ENCODE results near the gene MPPED2. TPM values are rescaled to one million over a fixed set of nuclear protein-coding genes. Genes with fewer than 3 reads are reported as not detected.

MPPED2 gene
- total and polyA plus RNA-seq, 4 experiments from 2014 or later, result not detected

DNA sequence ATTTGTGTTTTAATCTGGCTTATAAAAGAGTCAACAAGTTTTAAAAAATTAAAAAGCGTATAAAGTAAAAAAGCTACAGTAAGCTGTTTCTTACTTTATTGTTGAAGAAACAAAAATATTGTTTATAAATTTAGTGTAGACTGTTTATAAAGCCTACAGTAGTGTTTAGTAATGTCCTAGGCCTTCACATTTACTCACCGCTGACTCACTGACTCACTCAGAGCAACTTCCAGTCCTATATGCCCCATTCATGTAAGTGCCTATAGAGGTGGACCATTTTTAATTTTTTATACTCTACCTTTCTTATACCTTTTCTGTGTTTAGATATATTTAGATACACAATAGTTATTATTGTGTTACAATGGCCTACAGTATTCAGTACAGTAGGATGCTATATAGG is 12.2 kb downstream of the MPPED2 start:
- Mint-ChIP-seq H3K27me3 (no peaks in the 10 kb centered on the region), H3K4me1 (no peaks in the 10 kb centered on the region), H3K4me3 (no peak overlapping the region), H3K27ac (no peak overlapping the region), H3K36me3 (no peaks in the 10 kb centered on the region), H3K9me3 (peaks cover 0 to 2% (median 0%) of the 10 kb centered on the region in 8 donors)
- Histone ChIP-seq H3K36me3 (ENCODE audit: insufficient read depth, low read length) (no peaks in the 10 kb centered on the region), H3K9me3 (ENCODE audit: control insufficient read depth in 1 of 2, low read length in 2 of 2) (no peaks in the 10 kb centered on the region), H3K27me3 (ENCODE audit: insufficient read depth, low read length) (no peaks in the 10 kb centered on the region), H3K27ac (ENCODE audit: low read depth, low read length) (no peak overlapping the region), H3K4me3 (ENCODE audit: low read length in 2 of 2) (no peak overlapping the region), H3K4me1 (ENCODE audit: insufficient read depth, low read length) (no peaks in the 10 kb centered on the region)
- ChIA-PET POLR2A (ENCODE audit: partially characterized antibody) (no interaction called here), CTCF (ENCODE audit: partially characterized antibody) (no interaction called here)
- DNase-seq, result no peak
- intact Hi-C loops (cut with micrococcal nuclease), result no loop called here

DNA sequence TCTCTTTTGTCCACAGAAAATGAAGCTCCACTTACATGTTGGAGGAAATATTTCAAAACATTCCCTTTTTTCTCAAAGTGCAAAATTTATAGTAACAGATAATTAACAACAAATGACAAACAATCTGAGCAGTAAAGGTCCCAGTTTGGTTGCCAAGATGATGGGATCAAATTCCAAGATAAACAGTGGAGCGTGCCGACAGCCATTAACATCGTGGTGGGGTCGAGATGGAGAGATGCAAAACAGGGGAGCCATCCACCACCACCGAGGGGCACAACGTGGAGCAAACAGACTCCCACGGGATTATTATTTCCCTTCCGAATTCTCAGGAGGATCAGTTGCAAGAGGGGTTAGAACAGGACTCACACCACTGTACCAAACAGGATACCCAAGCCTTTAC is 17.2 kb downstream of the MPPED2 start:
- Histone ChIP-seq H3K9me3 (ENCODE audit: control insufficient read depth in 1 of 2, low read length in 2 of 2) (no peaks in the 10 kb centered on the region), H3K27ac (ENCODE audit: low read depth, low read length) (no peak overlapping the region), H3K36me3 (ENCODE audit: insufficient read depth, low read length) (no peaks in the 10 kb centered on the region), H3K4me3 (ENCODE audit: low read length in 2 of 2) (no peak overlapping the region), H3K27me3 (ENCODE audit: insufficient read depth, low read length) (no peaks in the 10 kb centered on the region), H3K4me1 (ENCODE audit: insufficient read depth, low read length) (no peaks in the 10 kb centered on the region)
- H3K4me1 Mint-ChIP-seq, result no peaks in the 10 kb centered on the region
- no peaks in the 10 kb centered on the region for H3K36me3 Mint-ChIP-seq
- intact Hi-C loops (cut with micrococcal nuclease), result no loop called here
- ChIA-PET POLR2A (ENCODE audit: partially characterized antibody) (no interaction called here), CTCF (ENCODE audit: partially characterized antibody) (no interaction called here)
- H3K27me3 Mint-ChIP-seq, result no peaks in the 10 kb centered on the region
- H3K27ac Mint-ChIP-seq, result no peak overlapping the region
- peaks cover 0 to 2% (median 0%) of the 10 kb centered on the region in 8 donors for H3K9me3 Mint-ChIP-seq
- no peak overlapping the region for H3K4me3 Mint-ChIP-seq
- DNase-seq, result no peak

DNA sequence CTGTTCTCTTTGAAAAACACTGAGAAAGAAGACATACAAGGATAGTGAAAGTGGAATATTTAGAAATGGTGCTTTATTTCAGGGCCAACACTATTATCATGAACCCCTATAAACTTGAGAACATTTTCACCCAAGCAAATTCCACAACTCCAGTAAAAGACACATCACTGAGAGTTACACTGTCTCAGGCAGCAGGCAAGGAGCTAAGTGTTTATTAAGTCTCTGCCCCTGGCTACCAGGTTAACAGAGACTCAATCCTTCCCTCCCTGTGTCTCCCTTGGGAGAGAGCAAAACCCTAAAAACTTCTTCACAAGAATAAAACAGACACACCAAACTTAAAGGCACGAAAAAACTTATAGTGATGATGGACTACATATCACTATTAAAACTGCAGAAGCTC is 18.5 kb downstream of the MPPED2 start:
- Mint-ChIP-seq H3K36me3 (no peaks in the 10 kb centered on the region), H3K27ac (no peak overlapping the region), H3K4me3 (no peak overlapping the region), H3K9me3 (peaks cover 0 to 2% (median 0%) of the 10 kb centered on the region in 8 donors), H3K4me1 (no peaks in the 10 kb centered on the region), H3K27me3 (no peaks in the 10 kb centered on the region)
- no peak for DNase-seq
- intact Hi-C loops (cut with micrococcal nuclease), result no loop called here
- Histone ChIP-seq H3K36me3 (ENCODE audit: insufficient read depth, low read length) (no peaks in the 10 kb centered on the region), H3K9me3 (ENCODE audit: control insufficient read depth in 1 of 2, low read length in 2 of 2) (no peaks in the 10 kb centered on the region), H3K4me1 (ENCODE audit: insufficient read depth, low read length) (no peaks in the 10 kb centered on the region), H3K27me3 (ENCODE audit: insufficient read depth, low read length) (no peaks in the 10 kb centered on the region), H3K4me3 (ENCODE audit: low read length in 2 of 2) (no peak overlapping the region), H3K27ac (ENCODE audit: low read depth, low read length) (no peak overlapping the region)
- ChIA-PET CTCF (ENCODE audit: partially characterized antibody) (no interaction called here), POLR2A (ENCODE audit: partially characterized antibody) (no interaction called here)

DNA sequence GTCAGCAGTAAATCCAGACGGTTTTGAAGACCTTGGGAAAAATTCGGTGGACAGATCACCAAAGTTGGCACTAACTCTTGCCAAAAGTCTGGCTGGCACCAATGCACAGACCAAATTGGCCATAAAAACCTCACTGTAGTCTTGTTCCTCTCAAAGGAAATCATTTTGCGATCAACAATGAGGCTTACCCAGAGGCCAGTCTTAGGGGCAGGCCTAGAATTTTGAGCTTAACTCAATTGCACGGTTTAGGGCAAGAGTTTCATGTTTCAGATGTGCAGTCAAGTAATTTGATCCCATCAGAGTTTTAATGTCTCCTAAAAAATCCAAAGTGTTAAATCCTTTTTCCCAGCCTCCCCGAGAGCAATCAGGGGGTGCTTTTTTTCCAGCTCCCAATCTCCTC is 19.0 kb downstream of the MPPED2 start:
- Mint-ChIP-seq H3K36me3 (no peaks in the 10 kb centered on the region), H3K27ac (no peak overlapping the region), H3K4me1 (no peaks in the 10 kb centered on the region), H3K4me3 (no peak overlapping the region), H3K27me3 (no peaks in the 10 kb centered on the region), H3K9me3 (peaks cover 0 to 2% (median 0%) of the 10 kb centered on the region in 8 donors)
- POLR2A ChIA-PET (ENCODE audit: partially characterized antibody), result no interaction called here
- Histone ChIP-seq H3K36me3 (ENCODE audit: insufficient read depth, low read length) (no peaks in the 10 kb centered on the region), H3K4me1 (ENCODE audit: insufficient read depth, low read length) (no peaks in the 10 kb centered on the region), H3K4me3 (ENCODE audit: low read length in 2 of 2) (no peak overlapping the region), H3K27ac (ENCODE audit: low read depth, low read length) (no peak overlapping the region), H3K27me3 (ENCODE audit: insufficient read depth, low read length) (no peaks in the 10 kb centered on the region), H3K9me3 (ENCODE audit: control insufficient read depth in 1 of 2, low read length in 2 of 2) (no peaks in the 10 kb centered on the region)
- CTCF ChIA-PET (ENCODE audit: partially characterized antibody), result no interaction called here
- intact Hi-C loops (cut with micrococcal nuclease), result no loop called here
- DNase-seq, result no peak

DNA sequence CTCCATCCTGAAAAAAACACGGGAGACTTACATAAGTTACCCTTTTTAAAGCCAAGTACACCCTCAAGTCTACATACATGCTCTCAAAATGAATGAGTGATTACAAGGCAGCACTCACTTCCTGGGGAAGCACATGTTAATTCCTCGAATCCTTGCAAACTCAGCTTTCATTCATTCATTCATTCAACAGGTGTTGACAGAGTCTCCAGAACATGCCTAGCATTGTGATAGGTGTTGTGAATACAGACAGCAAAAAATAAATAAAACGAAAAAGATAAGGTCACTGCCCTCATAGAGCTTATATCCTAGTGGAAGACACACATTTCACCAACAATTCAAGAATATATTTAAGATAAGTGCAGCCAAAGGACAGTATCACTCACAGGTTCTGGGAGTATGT is 19.7 kb downstream of the MPPED2 start:
- Mint-ChIP-seq H3K9me3 (peaks cover 0 to 2% (median 0%) of the 10 kb centered on the region in 8 donors), H3K27me3 (no peaks in the 10 kb centered on the region), H3K4me1 (no peaks in the 10 kb centered on the region), H3K36me3 (no peaks in the 10 kb centered on the region), H3K4me3 (no peak overlapping the region), H3K27ac (no peak overlapping the region)
- no peaks in the 10 kb centered on the region for H3K9me3 ChIP-seq (ENCODE audit: control insufficient read depth in 1 of 2, low read length in 2 of 2)
- no peak overlapping the region for H3K27ac ChIP-seq (ENCODE audit: low read depth, low read length)
- H3K27me3 ChIP-seq (ENCODE audit: insufficient read depth, low read length), result no peaks in the 10 kb centered on the region
- H3K36me3 ChIP-seq (ENCODE audit: insufficient read depth, low read length), result no peaks in the 10 kb centered on the region
- no peak for DNase-seq
- ChIA-PET CTCF (ENCODE audit: partially characterized antibody) (no interaction called here), POLR2A (ENCODE audit: partially characterized antibody) (no interaction called here)
- intact Hi-C loops (cut with micrococcal nuclease), result no loop called here
- no peak overlapping the region for H3K4me3 ChIP-seq (ENCODE audit: low read length in 2 of 2)
- H3K4me1 ChIP-seq (ENCODE audit: insufficient read depth, low read length), result no peaks in the 10 kb centered on the region

DNA sequence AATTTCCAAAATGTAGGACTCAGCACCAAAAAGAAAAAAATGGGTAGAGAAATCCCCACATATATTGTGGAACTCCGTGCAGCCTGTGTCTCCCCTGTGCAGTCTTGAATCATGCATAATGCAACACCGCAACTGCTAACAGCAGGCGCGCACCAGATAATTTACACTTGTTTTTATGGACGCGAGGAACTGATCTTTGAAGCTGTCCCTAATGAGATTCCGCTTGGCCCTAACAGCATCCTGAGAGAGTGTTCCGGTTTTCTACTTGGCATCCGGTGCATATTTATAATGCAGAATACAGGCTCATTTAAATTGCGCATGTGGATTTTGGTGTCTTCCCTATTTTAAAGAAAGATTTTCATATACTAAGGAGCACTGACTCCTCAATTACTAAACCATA is 21.1 kb downstream of the MPPED2 start:
- Mint-ChIP-seq H3K27ac (no peak overlapping the region), H3K36me3 (no peaks in the 10 kb centered on the region), H3K9me3 (peaks cover 0 to 2% (median 0%) of the 10 kb centered on the region in 8 donors), H3K4me1 (no peaks in the 10 kb centered on the region), H3K4me3 (no peak overlapping the region), H3K27me3 (no peaks in the 10 kb centered on the region)
- CTCF ChIA-PET (ENCODE audit: partially characterized antibody), result no interaction called here
- Histone ChIP-seq H3K36me3 (ENCODE audit: insufficient read depth, low read length) (no peaks in the 10 kb centered on the region), H3K27me3 (ENCODE audit: insufficient read depth, low read length) (no peaks in the 10 kb centered on the region), H3K4me1 (ENCODE audit: insufficient read depth, low read length) (no peaks in the 10 kb centered on the region), H3K9me3 (ENCODE audit: control insufficient read depth in 1 of 2, low read length in 2 of 2) (no peaks in the 10 kb centered on the region), H3K4me3 (ENCODE audit: low read length in 2 of 2) (no peak overlapping the region), H3K27ac (ENCODE audit: low read depth, low read length) (no peak overlapping the region)
- POLR2A ChIA-PET (ENCODE audit: partially characterized antibody), result no interaction called here
- DNase-seq, result no peak
- intact Hi-C loops (cut with micrococcal nuclease), result no loop called here

DNA sequence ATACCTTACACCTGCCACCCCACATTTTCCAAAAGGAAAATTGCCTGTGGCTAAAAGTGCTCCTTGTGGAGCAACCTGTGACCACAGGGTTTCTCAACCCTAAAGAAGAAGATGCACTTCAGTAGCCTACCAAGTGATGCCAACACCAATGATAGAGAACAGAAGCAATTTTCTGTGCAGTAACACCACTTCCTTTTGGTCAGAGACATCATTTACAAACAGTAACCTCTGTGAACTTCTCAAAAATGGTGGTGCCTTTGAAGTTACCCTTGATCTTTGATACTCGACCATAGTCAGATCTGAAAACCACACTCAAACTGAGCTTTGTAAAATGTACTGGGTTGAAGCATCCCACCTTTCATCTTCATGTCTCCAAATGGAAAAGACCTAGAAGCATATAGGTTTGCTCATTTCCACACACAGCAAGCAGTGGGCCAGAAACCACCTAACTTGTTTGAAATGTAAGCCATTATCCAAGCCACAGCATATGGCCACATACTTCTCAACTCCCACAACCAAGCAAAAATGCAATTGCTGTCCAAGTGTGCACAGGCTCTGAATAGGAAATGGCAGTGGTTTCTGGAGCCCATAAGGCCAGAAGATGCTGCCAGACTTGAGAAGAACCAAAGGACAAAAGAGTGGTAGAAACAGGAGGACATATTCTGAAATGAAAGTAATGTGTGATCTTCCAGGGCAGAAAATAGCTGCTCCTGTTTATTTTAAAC is 24.3 kb downstream of the MPPED2 start:
- H3K4me3 ChIP-seq (ENCODE audit: low read length in 2 of 2), result no peak overlapping the region
- H3K36me3 ChIP-seq (ENCODE audit: insufficient read depth, low read length), result no peaks in the 10 kb centered on the region
- Mint-ChIP-seq H3K27me3 (no peaks in the 10 kb centered on the region), H3K27ac (no peak overlapping the region), H3K4me3 (no peak overlapping the region), H3K4me1 (no peaks in the 10 kb centered on the region), H3K9me3 (peaks cover 0 to 2% (median 0%) of the 10 kb centered on the region in 8 donors), H3K36me3 (no peaks in the 10 kb centered on the region)
- no peaks in the 10 kb centered on the region for H3K27me3 ChIP-seq (ENCODE audit: insufficient read depth, low read length)
- H3K27ac ChIP-seq (ENCODE audit: low read depth, low read length), result no peak overlapping the region
- no peaks in the 10 kb centered on the region for H3K4me1 ChIP-seq (ENCODE audit: insufficient read depth, low read length)
- CTCF ChIA-PET (ENCODE audit: partially characterized antibody), result interaction anchor here (0.9 kb wide), 1 partner anchor 10 kb away, joined by 3 read pairs; no protein-coding TSS in a partner anchor
- no peaks in the 10 kb centered on the region for H3K9me3 ChIP-seq (ENCODE audit: control insufficient read depth in 1 of 2, low read length in 2 of 2)
- POLR2A ChIA-PET (ENCODE audit: partially characterized antibody), result no interaction called here
- no peak for DNase-seq
- intact Hi-C loops (cut with micrococcal nuclease), result no loop called here

All from CD4-positive, alpha-beta memory T cell (primary cell).